ENCODE results near the gene SLC6A6.

DNA sequence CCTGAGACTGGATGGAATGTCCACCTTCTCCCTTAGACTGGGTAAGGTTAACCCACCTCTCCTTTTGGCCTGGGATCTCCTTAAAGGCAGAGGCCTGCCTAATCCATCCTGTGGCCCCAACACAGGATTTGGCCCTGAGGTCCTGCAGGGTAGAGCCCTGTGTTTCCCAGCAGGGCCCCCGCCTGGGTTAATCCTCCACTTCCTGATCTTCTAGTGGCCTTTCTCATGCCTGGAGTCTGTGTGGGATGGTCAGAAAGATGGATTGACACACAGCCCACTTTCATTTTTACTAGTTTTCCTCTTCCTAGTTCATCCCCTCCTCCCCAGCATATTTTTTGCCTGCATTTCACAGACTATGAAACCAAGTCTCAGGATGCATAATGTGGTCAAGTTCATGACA is 48.9 kb upstream of the SLC6A6 start:
- TF ChIP-seq POLR2AphosphoS5 (IDR thresholded peaks at IDR 0.05) (no peak), POLR2A (IDR thresholded peaks at IDR 0.05) (no peak), EP300 (IDR thresholded peaks at IDR 0.05) (no peak)
- TF ChIP-seq, protein P1, sequence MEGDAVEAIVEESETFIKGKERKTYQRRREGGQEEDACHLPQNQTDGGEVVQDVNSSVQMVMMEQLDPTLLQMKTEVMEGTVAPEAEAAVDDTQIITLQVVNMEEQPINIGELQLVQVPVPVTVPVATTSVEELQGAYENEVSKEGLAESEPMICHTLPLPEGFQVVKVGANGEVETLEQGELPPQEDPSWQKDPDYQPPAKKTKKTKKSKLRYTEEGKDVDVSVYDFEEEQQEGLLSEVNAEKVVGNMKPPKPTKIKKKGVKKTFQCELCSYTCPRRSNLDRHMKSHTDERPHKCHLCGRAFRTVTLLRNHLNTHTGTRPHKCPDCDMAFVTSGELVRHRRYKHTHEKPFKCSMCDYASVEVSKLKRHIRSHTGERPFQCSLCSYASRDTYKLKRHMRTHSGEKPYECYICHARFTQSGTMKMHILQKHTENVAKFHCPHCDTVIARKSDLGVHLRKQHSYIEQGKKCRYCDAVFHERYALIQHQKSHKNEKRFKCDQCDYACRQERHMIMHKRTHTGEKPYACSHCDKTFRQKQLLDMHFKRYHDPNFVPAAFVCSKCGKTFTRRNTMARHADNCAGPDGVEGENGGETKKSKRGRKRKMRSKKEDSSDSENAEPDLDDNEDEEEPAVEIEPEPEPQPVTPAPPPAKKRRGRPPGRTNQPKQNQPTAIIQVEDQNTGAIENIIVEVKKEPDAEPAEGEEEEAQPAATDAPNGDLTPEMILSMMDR (IDR thresholded peaks at IDR 0.05): no peak

Measured in stomach (tissue), 4 donors.